NCI-H1092 (cell line): Measurements from ENCODE around the gene DLG3.
"Not testable (repeated sequence)": the region's sequence is repeated elsewhere in the genome, so short reads cannot be mapped to it uniquely, and the experiment has no call there.

Source experiments
- DNase-seq: peaks from one replicate; lab custom pipeline; 2025; lab: John Stamatoyannopoulos, UW

DLG3 gene

DNA sequence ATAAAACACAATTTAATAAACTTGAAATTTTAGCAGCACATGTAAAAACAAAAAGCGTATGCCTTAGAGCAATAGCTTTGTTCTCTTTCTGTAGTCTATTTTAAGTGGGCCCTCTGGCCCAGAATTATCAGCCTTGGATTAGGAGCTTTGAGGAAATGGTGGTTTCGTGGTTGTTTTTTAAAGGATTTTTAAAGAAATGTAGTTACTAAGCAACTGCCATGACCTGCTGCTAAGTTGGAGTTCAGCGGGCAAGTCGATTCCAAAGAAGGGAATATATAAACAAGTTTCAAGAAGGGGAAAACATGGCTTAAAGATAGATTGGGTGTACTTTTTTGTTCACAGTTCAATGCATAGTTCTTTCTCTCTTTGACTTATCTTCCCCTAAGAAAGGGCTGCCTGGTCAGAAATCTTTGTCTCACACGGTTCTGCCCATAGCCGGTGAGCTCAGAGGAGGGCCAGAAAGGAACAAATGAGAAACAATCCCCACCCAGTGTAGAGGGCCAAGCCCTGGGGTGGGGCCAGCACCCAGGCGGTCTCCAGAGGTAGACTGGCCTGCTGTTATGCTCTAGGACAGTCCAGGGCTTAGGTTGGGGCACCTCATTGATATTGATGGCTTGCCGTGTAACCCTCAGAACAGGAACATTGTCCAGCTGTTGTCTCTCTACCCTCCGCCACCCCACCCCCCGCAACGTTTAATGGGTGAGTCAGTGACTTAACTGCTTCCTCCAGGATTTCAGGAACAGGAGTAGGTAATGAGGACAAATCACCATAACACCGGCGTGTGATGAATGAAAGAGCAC, 32.5 kb downstream of the DLG3 start:
- DNase-seq = no peak

DNA sequence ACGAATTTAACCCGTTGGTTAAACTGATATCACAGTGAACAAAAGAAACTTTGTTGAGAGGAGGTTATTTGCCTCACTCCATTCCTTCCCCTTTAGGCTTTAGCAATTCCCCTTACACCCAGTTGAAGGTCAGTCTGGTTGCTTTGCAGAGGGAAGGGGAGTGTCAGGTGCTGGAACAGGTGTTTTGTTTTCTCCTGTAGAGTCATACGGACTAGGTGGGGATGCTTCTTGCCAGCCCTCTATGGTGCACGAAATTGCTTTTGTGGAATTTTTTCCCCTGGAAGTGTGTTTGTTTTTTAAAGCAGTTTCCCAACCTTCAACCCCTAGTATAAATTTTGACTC, 33.1 kb downstream of the DLG3 start:
- no peak for DNase-seq

DNA sequence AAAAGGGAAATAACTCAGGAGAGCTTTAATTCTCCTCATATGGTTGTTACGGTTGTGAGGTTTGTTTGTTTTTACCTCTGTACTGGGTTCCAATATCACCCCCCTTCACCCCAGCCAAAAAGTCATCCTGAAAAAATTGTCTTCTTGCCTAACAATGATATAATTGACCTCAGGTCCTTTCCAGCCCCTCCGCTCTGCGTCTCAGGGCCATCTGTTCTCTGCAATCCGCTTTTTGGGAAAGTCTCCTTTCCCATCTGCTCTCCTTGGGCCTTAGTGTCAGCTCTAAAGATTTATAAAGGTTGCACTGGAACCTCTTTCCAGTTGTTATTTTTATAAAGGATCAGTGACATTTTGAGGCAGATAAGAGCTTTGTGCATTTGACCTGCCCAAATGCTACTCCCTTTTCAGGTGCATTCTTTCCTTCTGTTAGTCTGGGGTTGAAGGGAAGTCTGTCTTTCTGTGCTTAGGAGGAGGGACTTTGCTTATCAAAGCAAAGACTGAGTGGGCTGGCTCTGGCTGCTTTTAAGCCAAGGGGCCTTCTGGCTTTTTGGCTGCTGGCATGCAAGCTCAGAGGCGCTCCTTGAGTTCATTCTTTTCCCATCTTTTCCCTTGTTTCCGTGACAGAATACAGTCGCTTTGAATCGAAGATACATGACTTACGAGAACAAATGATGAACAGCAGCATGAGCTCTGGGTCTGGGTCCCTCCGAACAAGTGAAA, 34.1 kb downstream of the DLG3 start:
- no peak for DNase-seq

DNA sequence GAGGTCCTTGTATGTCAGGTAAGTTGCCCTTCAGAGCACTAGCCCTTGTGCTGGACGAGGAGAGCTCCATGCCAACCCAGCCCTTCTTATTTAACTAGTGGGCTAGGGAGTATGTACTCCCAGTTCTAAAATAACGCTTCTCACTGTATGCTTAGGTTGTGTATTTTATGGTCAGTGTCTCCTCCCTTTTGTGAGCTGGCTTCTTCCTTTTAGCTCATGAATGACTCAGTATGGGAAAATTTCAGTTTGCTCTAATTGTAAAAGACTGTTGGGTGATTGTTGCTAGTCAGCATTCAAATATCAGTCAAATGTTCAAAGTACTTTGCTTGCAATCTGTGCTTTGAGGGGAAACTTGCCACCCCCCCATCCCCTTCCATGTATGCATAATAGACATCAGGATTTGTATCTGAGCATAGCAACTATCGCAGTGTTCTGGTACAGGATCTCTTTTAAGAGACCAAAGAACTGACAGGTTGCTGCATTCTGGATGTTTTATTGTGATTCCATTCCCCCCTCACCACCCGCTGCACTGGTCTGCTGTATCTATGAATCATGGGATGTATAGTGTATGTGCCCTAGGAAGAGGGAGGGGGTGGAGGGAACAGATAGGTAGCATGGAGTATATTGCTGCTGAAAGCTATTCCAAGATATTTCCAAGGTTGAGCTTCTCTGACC, 34.7 kb downstream of the DLG3 start:
- no peak for DNase-seq

- DNase-seq = peak; percentile 0
These were observed 35.5 kb downstream of the DLG3 start for GRCh38 chrX:70479922-70480659.

GRCh38 chrX:70480660-70481018, 36.0 kb downstream of the DLG3 start:
- DNase-seq = no peak

DNA sequence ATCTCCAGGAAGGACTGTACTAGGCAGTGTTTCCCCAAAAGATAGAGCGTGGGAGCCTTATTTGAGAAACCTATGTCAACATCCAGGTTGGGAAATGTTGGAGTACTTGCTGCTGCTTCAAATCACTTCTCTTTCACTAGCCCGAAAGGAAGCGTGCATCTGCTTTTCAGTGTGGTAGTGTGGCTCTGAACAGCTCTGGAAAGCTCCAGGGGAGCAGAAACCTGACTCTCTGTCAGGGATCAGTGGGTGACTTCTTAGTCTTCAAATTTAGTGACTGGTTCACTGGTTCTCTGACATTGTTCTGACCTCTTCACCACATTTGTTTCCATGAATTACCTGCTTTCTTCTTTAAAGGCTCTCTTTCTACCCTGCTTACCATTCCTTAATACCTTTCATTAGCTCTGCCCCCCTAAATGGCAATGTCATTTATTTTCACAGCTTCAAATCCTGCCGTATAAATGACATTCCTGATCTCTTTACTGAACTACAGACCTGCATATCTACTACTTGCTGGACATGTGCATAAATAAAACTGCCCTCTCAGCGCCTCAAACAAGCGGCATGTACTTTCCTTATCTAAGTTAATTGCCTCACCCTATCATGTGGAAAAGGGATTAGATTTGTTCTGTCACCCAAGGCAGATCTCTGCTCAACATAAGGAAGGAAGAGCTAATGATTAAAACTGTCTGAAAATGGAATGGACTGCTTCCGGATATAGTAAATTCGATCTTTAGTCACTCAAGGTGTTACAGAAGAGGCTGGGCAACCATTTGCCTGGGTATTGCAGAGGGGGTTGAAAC, 37.0 kb downstream of the DLG3 start:
- no peak for DNase-seq

- DNase-seq = no peak
These were observed 37.7 kb downstream of the DLG3 start for GRCh38 chrX:70482300-70482699.

GRCh38 chrX:70485466-70485865, 40.8 kb downstream of the DLG3 start:
- no peak for DNase-seq

DNA sequence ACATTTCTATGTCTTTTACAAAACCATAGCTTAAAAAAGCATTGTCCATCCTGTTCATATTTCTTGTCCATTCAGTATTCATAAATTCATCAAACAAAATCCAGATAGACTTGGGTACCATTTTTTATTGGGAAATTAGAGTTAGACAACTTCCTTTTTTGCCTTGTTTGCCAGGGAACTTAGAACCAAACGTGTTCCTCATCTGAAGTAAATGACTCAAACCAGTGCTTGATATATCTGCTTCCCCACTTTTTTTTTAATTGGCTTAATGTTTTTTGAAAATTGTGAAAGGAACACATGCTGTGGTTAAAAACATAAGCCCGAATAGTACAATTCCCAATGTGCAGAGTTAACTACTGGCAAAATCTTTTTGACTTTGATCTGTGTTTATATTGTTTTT, 44.2 kb downstream of the DLG3 start:
- no peak for DNase-seq

- DNase-seq = no peak
These were observed 49.8 kb downstream of the DLG3 start for GRCh38 chrX:70494441-70494840.

DNA sequence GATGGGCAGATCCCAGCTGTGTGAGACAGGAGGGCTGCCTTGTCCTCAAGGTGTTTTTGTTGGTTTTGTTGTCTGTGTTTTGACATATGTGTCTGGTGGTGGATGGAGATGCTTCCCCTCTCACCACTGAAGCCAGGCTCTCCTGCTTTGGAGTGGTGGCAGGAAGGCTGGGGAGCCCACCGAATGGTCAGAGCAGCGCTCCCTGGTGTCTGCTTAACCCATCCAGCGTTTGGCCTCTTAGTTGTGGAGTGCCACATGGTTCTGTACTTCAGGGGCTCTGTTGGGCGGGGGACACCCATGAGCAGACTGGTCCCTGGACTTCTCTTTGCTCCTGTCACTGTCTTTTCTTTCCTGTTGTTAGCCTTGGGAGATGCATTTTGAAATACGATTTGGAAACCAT, 51.9 kb downstream of the DLG3 start:
- DNase-seq = no peak

DNA sequence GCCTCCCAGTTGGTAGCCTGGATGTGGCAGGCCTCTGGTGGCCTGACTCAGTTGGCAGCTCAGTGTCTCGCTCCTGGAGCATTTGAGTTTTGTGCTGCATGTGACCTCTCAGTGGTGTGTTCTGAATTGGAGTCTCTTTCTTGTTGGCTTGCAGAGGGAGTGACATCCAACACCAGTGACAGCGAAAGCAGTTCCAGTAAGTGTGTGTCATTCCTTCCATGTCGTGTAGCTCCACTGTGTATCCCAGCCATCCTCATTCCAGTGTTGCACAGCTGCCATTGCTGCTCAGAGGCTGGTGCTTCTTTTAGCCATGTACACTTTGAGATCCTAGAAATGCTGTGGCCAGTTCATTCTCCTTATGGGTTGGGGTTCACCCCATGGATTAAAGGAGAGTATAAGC, 52.4 kb downstream of the DLG3 start:
- no peak for DNase-seq

- no peak for DNase-seq
These were observed 53.5 kb downstream of the DLG3 start for GRCh38 chrX:70498129-70498528.

DNA sequence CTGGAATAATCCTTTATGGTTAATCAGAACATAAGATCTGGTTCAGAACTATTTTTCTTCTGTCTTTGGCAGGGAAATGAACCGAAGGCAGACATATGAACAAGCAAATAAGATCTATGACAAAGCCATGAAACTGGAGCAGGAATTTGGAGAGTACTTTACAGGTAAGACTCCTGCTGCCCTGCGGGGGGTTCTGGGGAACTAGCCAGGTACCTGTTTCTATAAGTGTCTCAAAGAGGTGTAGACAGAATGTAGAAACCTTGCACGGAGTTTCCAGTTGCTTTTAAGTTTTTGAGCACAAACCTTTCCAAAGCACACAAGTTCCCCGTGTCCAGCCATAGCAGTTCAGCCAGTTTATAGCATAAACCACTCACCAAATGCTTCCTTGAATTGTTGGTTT, 56.2 kb downstream of the DLG3 start:
- DNase-seq = no peak

- DNase-seq = no peak
These were observed 60.3 kb downstream of the DLG3 start for GRCh38 chrX:70504772-70505450.

GRCh38 chrX:70505451-70505841, 60.8 kb downstream of the DLG3 start:
- no peak for DNase-seq

- DNase-seq = no peak
These were observed 63.8 kb downstream of the DLG3 start for GRCh38 chrX:70508296-70508911.

- no peak for DNase-seq
These were observed 64.4 kb downstream of the DLG3 start for GRCh38 chrX:70509078-70509477.

DNA sequence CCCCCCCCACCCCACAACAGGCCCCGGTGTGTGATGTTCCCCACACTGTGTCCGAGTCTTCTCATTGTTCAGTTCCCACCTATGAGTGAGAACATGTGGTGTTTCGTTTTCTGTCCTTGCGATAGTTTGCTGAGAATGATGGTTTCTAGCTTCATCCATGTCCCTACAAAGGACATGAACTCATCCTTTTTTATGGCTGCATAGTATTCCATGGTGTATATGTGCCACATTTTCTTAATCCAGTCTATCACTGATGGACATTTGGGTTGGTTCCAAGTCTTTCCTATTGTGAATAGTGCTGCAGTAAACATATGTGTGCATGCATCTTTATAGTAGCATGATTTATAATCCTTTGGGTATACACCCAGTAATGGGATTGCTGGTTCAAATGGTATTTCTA, 70.6 kb downstream of the DLG3 start:
- not testable (repeated sequence) for DNase-seq

- DNase-seq = not testable (repeated sequence)
These were observed 71.1 kb downstream of the DLG3 start for GRCh38 chrX:70515692-70516091.
